Mesenteric fat pad (tissue), 1 donor: ENCODE results near the gene SMAD7. TPM values are rescaled to one million over a fixed set of nuclear protein-coding genes. Genes with fewer than 3 reads are reported as not detected.

Experiments used
- DNase-seq: peaks from one replicate; pipeline ENCODE4 v3.0.0-alpha.2; 2020; ENCODE audit warnings: low spot score
- long read RNA-seq: library from polyadenylated mRNA; unstranded; transcript quantifications from one replicate; pipeline ENCODE4 v2.0.0, GENCODE V29; 2020
- total RNA-seq: library from RNA; stranded (reverse); fragmentation: NEBNext Ultra II Directional; extraction: Animal tissue kit (Norgen Biotek cat#: 25700); gene quantifications from one replicate; pipeline ENCODE4 v1.2.1, GENCODE V29; 2021
- donor health status: DM: yes; HTN: yes; CAD: no.

SMAD7 gene, protein sequence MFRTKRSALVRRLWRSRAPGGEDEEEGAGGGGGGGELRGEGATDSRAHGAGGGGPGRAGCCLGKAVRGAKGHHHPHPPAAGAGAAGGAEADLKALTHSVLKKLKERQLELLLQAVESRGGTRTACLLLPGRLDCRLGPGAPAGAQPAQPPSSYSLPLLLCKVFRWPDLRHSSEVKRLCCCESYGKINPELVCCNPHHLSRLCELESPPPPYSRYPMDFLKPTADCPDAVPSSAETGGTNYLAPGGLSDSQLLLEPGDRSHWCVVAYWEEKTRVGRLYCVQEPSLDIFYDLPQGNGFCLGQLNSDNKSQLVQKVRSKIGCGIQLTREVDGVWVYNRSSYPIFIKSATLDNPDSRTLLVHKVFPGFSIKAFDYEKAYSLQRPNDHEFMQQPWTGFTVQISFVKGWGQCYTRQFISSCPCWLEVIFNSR
- 56.2 TPM for total RNA-seq
- long read RNA-seq, full-length matches to known transcripts = 20 of 49 reads
- long read RNA-seq, partial matches to known transcripts = 0 of 49 reads
- long read RNA-seq, other reads (novel, unspliced or antisense) = 29 of 49 reads

DNA sequence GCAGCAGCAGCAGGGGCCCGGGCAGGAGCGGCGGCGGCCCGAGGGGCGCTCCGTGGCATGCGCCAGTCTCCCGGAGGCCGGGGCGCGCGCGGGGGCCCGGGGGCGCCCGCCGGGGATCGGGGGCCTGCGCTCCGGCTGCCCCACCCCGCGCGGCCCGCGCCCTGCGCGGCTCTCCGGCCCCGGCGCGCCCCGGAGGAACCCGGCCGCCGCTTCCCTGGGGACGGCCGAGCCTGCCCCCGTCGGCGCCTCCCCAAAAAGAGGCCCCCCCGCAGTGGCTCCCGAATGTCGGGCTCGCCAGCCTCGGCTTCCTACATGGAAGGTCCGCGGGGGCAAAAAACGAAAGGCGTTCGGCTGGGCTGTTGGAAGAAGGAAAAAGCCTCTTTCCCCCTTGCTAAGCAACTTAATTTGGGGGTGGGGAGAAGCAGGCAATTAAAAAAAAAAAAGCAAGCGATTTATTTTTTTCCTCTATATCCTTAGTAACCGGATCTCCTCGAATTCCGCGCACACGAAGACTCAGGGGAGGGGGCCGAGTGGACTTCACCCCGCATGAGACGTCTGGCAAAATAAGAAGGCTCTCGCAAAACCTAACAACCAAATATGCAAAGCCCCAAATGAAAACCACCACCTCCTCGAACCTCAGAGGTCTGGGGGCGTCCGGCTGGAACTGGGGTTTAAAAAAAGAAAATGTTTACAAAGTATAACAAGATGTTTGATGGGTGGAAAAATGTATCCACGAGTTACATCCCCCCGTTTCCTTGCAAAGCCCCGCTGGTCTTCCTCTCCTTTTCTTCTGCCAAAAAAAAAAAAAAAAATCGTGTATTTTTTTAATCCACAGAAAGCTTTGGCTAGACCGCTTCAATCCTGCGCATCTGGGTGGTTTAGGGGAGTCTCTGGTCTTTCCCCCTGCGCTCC, at the start of gene SMAD7:
Gene SMAD7 (minus strand): TSS at position 430 of the 912 bp plus-strand sequence. CDS start 541 bp downstream, outside the sequence.
- DNase-seq = no peak

DNA sequence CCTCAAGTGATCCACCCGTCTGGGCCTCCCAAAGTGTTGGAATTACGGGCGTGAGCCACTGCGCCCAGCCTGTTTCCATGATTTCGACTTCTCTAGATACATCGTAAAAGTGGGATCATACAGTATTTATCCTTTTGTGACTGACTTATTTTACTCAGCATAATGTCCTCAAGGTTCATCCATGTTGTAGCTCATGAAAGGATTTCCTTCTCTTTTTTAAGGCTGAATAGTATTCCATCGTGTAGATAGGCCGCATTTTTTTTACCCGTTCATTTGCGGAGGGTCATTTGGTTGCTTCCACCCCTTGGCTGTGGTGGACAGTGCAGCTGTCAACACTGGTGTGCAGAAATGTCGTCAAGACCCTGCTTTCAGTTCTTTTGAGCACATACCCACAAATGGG, 48.8 kb upstream of the SMAD7 start:
- DNase-seq = no peak

DNA sequence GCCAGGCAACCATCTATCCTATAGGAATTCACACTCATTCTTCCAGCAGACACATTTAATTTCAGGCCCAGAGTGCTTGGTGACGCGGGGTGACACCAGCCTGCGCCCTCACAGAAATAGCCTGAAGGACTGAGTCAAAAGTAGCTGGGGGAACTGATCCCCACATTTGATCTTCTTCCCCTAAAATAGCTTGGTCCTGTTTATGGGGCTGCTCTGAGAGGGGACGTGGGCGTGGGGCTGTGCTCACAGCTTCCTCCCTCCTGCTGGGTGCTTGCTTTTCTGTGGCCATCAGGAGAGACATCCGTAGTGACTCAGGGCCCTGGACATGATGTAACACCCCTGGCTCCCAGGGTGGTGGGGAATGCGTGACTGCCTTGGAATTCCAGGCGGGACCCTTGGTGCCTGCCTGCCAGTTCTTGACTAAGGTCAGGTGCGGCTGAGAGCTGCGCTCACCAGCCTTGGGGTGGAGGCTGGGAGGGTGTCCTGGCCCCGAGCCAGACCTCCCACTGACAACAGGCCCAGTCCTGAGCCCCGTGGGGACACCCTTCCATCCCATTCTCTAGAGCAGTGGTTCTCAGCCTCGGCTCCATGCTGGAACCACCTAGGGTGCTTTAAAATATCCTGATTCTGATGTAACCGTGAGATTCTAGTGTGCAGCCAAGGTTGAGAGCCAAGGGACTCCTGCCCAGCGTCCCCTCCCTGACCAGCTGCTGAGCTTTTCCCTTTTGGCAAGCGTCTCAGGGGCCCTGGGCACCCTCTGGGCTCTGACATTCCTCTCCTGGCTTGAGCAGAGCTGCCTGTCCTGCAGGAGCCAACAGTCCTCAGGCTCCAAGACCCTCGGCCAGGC, 47.4 kb upstream of the SMAD7 start:
- DNase-seq = no peak

DNA sequence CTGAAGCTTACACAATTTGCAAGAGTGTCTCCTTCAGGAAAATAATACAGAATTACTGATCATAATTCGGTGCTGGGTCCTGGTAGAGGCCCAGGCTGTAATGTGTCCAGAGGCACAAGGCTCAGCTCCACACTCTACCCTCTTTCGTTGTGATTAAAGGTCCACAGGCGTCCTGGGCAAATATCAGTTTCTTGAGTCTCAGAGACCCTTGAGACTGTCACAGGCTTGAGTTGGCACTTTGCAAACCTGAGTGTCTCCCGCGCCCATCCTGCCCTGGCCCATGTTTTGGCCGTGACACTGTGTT, 46.9 kb upstream of the SMAD7 start:
- DNase-seq = no peak

DNA sequence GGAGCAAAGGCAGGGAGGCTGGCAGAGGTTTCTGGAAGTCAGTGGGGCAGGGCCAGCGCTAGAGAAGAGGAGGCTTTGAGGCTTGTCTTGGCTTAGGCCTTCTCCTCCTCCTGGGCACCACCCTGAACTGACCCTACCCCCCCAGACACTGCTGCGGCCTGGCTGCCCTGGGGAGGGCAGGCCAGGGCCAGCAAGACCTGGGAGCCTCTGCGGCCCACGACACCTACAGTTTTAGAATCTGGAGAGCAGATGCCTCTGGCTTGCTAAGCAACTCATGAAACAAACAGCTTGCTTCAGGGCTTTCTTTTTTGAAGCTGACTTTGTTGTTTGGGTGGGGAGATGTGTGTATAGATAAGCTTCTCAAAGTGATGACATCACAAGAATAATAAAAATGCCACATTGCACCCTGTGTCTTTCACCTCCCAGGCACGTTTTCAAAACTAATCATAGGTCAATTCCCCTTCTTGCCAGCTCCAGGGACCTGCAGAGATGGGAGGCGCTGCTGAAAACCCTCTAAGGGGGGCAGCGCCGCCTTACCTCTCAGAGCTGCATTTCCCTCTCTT, 46.2 kb upstream of the SMAD7 start:
- DNase-seq = no peak

DNA sequence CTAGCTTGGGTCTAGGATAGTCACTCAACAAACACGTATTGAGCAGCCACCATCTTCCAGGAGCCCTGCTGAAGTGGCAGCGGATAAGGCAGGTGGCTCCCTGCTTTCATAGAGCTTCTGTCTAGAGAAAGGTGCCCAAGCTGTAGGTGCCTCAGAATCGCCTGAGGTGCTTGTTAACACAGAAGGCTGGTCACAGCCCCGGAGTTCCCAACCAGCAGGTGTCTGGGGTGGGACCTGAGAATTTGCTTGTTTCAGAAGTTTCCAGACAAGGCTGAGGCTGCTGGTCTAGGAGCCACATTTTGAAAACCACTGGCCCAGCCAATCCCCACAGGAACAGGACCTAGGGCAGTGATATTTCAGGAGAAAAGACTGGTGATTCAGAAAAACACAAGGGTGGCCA, 45.3 kb upstream of the SMAD7 start:
- DNase-seq = no peak

DNA sequence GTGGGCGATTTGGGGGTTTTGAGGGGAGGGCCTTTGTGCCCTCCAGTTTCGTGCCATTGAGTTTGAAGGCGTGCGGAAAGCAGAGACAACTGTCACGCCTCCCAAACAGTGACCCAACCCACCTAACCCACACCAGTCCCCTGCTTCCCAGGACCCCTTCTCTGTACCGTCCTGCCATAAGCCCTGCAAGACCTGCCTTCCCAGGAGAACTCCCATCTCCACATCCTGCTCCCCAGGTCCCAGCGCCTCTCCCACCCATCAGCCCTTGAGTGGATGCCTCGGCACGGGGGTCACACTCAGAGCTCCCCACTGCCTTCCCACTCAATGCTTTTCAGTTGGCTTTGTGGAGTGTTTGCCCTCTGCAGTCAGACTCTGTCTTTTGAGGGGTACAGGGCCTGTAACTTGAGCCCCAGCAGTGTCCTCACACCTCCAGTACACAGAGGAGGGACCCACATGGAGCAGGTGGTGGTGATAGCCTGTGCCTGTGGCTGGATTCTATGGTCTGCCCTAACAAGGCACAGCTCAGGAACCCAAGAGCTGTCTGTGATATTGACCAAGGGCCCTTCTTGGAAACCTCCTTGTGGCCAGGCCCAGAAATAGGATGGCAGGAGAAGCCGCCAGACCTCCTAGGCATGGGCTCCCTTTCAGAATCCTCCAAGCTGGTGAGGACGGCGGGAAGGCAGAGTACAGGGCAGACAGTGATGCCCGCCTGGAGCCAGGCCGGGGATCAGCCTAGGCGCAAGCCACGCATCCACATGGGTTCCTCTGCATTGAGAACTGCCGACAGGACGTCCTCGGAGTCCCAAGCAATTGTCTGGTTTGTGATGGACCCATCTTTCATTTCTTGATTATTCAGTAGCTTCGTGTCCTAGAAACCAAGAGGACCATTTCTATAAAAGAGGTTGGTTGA, 44.4 kb upstream of the SMAD7 start:
- no peak for DNase-seq

DNA sequence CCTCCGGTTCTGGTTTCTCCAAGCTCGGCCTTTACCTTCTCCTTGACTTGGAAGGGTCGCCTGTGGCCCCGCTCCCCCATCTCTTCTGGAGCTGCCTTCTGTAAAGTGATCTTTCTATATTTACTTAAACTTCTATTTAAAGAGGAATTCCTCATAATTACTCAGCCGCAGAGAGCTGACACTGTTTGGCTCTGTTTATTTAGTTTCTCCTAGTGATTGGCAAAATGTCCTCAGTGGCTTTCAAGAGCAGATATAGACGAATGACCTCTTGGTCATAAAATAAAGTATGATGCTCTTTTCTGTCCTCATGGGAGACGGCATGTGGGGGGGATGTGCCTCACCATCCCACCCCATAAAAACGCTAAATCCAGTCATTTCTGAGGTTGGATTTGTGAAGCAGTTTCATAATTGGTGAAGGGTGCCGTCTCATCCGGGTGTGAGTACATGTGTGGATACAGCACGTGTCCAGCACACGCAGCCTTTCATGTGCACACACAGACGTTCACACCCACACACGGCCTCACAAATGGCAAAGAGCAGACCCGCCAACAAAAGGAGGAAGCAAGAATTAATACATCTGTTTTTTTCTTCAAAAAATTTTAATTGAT, 43.4 kb upstream of the SMAD7 start:
- no peak for DNase-seq

DNA sequence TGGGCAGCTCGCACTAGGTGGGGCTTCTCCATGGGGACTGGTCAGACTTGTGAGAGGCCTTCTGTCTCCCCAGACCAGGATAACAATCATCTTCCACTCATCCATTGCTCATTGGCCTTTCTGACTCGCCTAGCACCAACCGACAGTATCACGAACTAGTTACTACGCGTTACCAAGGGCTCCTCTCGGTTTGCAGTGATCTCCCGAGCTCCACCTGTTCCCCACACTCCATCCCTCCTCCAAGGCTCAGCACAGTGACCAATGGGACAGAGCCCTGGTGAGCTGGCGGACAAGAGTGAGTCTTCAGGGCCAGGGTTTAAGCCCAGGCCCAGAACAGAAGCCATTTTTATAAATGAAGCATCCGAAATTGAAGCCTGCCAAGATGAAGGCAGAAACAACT, 42.8 kb upstream of the SMAD7 start:
- DNase-seq = no peak

DNA sequence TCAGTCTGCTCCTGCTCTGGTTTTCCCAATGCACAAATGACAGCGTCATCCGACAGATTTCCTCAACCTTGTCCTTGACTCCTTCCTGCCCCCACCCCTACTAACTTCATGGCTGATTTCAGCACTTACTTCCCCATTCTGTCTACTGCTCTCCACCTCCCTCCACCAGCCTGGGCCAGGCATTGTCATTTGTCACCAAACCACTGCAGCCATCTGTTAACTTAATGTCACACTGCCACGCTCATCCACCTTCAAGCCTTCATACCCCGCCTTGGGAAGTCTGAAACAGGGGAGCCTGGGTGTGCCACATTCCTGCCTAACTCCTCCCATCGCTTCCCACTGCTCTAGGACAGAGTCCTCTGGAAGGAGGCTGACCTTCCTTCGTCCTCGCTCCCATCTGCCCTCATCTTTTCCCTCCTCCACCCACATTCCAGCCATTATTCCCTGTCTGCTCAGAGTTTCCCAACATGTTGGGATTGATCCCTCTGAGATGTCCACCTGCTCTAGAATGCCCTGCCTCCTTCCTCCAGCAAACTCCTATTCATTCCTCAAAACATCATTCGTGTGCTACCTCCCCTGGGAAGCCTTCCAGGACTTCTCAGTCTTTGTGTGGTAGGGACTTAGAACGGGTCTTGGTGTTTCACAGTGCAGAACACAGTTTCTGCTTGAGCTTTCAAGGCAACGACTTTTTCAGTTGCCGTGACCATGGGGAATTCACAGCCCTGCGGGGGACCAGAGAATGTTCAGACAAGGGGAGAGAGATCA, 42.2 kb upstream of the SMAD7 start:
- DNase-seq = no peak

DNA sequence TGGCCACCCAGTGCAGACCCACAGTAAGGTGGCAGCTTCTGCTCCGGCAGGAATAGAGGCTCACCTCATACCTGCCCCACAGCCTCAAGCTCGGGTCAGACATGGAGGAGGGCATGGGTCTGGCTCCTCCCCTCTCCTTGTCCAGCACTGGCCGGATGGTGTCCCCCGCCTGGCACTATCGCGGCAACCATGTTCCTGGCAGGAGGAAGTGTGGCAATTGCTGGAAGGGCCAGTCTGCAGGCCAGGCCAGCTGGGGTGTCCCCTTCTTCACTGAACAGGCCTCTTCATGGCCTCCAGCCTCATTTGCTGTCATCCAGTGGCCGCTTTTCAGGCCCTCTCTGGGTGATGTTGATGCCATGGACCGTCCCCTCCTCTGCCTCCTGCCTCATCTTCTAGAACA, 41.4 kb upstream of the SMAD7 start:
- no peak for DNase-seq

DNA sequence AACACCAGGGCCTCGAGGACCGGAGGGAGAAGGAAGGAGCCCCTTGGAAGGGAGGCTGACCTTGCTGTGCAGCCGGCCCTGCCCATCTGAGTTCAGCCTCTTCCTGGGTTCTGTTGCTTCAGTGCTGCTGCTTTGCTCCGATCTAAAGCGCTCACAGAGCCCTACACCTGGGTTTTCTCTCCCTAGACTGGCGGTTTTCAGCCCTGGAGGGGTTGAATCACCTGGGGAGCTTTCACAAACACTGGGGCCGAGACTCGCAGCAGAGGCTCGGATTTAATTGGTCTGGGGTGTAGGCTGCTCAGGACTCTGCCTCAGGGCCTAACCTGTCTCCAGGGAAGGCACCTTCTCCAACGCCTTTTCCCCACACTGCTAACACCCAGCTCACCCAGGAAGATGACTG, 40.9 kb upstream of the SMAD7 start:
- DNase-seq = no peak

DNA sequence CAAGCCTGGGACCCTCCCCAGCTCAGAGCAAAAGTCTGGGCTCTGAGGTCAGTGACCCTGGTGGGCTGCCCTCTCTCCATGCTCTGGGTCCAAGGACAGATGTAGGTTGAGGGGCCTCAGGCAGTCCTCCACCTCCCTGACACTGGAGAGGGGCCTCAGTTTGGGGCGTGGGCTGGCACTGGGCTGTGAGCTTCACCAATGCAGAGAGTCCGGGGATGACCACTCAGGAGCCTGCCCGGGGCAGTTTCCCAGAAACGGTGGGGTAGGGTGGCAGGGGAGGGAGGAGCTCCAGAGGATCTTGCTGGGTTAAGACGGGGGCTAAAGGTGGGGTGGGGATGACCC, 40.5 kb upstream of the SMAD7 start:
- DNase-seq = no peak

DNA sequence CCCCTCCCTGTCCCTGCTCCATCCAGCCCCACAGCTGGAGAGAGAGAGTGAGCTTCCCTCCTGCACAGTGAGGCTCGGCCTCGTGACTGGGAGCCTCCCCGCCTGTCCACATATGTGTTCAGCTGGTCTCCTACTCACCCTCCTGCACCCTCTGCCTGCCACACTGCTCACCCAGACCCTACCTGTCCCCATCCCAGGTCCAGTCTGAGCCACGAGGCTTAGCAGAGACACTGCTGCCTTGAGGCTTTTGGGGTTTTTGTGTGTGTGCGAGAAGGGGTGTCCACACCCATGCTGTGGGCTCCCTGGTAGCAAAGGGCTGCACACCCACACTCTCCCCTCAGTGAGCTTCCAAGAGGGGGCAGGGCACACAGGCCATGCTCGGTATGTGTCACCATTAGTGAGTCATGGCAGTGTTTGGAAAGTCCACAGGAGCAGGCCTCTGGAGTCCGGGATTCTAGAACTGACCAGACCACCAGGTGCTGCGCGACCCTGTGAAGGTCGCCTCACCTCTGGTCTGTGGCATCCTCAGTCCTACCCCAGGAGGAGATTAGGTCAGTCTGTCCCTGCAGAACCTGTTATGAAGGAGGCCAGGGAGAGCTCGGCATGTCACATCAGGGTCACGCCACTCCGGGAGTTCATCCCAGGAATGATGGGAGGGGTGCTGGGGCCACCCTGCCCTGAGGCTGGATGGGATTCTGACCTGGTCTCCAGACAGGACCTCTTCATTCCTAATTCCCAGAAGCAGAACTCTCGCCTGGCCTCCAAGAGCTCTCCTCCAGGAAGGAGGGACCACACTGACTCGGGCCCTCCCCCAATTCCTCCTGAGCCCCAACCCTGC, 39.9 kb upstream of the SMAD7 start:
- DNase-seq = no peak

DNA sequence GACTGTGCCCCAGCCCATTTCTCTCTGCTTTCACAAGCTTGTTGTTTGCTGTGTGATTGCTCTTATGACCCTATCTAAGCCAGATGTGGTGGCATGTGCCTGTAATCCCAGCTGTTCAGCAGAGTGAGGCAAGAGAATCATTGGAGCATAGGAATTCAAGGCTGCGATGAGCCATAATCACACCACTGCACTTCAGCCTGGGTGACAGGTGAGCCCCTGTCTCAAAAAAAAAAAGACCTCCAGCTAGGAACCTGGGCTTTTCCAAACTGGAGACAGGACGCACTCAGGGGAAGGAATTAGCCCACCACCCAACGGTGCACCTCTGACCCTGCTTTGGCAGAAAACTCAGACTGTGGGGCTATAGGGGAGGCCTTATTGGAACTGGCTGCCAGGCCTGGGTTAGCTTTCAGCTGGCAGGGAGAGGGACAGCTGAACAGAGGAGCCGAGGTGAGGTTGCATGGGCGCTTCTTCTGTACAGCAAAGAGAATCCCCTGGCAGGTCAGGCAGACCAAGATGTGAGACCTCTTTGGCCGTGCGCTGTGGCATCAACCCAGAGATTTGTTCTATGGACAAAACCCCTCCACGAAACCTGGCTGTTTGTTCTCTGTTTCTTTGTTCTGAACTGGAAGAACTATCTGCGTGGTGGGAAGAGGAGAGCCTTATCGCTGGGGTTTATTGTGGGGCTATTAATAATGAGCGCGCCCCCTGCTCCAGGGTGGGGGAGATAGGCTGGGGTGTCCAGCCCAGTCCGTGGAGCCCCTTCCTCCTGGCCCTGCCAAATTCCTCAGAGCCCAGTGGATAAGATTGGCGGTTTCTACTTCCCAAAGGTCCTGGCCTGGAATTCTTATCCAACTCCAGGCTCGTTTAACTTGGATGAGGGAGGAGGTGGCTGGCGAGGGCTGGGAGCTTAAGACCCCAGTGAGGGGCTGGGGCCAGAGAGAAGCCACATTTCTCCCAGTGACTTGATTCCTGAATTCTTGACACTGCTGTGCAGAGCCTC, 38.8 kb upstream of the SMAD7 start:
- DNase-seq = no peak

DNA sequence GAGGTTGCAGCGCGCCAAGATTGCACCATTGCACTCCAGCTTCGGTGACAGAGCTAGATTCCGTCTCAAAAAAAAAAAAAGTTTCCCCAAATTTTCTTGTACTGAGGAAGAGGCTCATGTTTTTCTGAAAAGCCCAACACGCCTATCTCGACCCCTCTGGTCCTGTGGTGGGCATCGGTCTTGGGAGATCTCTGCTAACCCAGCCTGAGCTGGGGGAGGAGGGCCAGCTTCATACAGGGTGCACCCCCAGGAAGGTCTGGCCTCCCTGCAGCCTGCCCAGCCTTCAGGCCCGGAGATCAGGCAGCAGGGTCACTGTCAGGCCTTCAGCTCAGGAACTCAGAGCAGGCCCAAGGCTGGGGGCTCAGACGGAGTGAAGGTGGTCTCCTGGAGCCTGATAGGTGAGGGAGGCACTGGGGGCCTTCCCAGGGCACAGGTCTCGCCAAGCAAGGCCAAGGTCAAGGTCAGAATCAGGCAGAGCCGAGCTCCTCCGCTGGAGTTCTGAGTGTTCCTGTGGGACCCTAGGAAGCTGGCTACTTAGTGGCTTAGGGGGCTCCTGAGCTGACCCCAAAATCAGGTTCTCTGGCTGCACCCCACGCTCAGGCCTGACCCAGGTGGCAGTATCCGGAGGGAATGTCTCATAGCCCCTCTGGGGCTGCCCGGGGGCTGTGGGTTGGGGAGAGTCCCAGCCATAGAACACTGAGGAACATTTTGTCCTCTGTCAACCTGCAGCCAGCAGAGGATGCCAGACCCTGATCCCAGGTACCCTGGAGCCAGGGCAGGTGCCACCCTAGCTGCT, 37.9 kb upstream of the SMAD7 start:
- no peak for DNase-seq
